Fibroblast of skin of abdomen (primary cell): ENCODE results near the gene VWCE.
"Not testable (repeated sequence)": the region's sequence is repeated elsewhere in the genome, so short reads cannot be mapped to it uniquely, and the experiment has no call there.

Source experiments
- DNase-seq: peaks from one replicate; pipeline ENCODE4 v3.0.0-alpha.2; 2013

Gene VWCE

GRCh38 chr11:61254403-61255025 is 40.6 kb downstream of the VWCE start:
- DNase-seq = peak; percentile 44

GRCh38 chr11:61252332-61252731 is 42.8 kb downstream of the VWCE start:
- DNase-seq = not testable (repeated sequence)

DNA sequence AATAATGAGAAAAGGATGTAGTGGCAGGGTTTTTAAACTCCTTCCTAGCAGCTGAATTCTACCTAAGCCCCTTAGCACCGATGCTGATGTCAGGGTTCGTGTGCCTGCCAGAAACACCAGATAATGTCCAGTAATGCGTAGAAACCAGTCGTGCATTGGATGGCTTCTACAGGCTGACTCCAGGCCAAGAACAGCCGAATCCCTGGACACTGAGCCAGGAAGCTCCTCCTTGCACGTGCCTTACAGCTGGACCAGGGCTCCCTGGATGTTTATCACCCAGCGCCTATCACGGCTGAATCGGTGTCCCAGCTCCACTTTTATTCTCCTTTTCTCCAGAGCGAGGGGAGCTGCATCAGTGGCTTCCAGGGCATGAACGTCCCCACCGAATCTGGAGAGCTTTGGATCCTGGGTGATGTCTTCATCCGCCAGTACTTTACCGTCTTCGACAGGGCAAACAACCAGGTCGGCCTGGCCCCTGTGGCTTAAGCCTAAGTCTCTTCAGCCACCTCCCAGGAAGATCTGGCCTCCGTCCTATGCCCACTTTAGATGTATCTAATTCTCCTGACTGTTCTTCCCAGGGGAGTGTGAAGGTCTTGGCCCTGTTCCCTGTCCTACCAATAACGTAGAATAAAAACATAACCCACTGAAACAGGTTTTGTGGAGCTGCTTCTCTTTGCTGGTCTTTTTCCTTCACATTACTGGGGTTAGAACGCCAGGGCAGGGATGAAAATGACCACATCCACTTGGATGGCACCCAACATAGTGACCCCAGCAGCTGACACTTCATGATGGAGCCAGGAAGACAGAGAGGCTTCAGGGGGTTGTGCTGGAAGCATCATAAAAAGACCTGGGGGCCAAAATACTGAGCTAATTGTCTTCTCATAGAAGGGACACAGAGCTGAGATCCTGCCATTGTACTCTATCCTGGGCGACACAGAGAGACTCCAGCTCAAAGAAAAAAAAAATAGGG is 44.0 kb downstream of the VWCE start:
- not testable (repeated sequence) for DNase-seq

DNA sequence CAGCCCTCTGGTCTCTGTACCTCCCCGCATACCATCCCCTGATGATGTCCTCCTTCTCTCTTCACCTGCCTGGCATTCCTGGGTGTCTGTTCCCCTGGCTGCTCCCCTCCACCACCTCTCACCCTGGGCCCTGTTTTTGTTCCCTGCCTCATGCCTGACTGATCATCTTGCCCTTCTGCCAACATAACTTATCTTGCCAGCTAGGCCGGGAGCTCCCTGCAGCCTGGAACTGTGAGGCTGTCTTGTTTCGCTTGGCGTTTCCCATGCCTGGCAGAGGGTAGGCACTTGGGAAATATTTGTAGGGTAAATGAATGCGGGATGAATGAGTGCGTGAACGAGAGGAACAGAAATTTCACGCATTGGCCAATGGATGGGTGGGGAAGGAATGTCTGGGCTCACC is 45.9 kb downstream of the VWCE start:
- DNase-seq = not testable (repeated sequence)

- not testable (repeated sequence) for DNase-seq
Observed at GRCh38 chr11:61248071-61248470, 47.0 kb downstream of the VWCE start.

- not testable (repeated sequence) for DNase-seq
Observed at GRCh38 chr11:61245284-61245964, 49.7 kb downstream of the VWCE start.

DNA sequence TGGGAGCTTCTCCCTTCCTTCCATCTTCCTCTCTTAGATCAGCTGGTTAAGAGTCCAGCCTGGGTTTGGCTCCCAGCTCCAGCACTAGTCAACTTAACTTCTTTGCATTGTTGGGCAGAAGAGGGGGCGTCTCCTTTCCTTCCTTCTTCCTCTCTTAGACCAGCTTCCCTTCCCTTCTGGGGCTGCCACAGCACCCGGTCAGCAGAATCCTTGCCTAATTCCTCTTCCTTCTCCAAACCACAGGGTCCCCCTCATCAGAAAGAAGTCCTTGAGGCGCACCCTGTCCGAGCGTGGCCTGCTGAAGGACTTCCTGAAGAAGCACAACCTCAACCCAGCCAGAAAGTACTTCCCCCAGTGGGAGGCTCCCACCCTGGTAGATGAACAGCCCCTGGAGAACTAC is 53.6 kb downstream of the VWCE start:
- DNase-seq = not testable (repeated sequence)

DNA sequence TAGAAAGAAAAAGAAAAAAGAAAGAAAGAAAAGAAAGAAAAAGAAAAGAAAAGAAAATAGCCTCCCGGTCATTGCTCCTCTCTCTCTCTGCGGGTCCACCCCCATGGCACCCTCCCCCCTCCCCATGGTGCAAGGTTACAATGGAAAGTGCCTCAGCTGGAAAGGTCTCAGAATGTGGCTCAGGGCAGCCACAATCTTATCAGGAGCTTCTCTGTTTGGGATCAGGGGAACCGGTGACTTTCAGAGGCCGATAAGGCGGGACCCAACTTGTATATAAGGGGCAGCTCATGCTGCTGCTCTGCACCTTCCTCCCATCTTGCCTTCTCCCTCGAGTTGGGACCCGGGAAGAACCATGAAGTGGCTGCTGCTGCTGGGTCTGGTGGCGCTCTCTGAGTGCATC is 54.2 kb downstream of the VWCE start, which contains the start of gene PGA5:
TSS of gene PGA5 (plus strand) at position 301 of the 400 bp plus-strand sequence. CDS start at position 353, 52 bp downstream.
- not testable (repeated sequence) for DNase-seq

DNA sequence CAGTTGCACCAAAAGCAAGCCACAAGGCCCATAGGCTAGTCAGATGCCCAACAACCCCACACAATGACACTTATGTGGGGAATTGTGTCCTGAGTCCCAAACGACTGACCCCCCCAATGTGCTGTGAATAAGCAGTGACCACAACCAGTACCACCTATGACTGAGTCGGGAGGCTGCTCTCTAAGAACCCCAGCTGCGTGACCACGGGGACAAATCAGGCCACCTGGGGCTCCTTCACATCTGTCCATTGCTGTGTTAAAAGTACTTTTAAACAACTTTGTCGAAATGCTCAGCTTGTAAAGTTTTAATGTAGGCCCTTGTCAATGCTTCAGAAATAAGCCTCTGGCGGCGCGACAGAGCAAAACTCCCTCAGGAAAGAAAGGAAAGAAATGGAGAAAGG is 54.8 kb downstream of the VWCE start:
- DNase-seq = not testable (repeated sequence)

GRCh38 chr11:61237130-61237529 is 58.0 kb downstream of the VWCE start:
- not testable (repeated sequence) for DNase-seq

GRCh38 chr11:61232548-61233145 is 62.5 kb downstream of the VWCE start:
- not testable (repeated sequence) for DNase-seq

- DNase-seq = not testable (repeated sequence)
Observed at GRCh38 chr11:61231585-61231984, 63.5 kb downstream of the VWCE start.

GRCh38 chr11:61231033-61231432 is 64.1 kb downstream of the VWCE start:
- not testable (repeated sequence) for DNase-seq

DNA sequence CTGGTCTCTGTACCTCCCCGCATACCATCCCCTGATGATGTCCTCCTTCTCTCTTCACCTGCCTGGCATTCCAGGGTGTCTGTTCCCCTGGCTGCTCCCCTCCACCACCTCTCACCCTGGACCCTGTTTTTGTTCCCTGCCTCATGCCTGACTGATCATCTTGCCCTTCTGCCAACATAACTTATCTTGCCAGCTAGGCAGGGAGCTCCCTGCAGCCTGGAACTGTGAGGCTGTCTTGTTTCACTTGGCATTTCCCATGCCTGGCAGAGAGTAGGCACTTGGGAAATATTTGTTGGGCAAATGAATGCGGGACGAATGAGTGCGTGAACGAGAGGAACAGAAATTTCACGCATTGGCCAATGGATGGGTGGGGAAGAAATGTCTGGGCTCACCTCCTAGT is 65.7 kb downstream of the VWCE start:
- not testable (repeated sequence) for DNase-seq

DNA sequence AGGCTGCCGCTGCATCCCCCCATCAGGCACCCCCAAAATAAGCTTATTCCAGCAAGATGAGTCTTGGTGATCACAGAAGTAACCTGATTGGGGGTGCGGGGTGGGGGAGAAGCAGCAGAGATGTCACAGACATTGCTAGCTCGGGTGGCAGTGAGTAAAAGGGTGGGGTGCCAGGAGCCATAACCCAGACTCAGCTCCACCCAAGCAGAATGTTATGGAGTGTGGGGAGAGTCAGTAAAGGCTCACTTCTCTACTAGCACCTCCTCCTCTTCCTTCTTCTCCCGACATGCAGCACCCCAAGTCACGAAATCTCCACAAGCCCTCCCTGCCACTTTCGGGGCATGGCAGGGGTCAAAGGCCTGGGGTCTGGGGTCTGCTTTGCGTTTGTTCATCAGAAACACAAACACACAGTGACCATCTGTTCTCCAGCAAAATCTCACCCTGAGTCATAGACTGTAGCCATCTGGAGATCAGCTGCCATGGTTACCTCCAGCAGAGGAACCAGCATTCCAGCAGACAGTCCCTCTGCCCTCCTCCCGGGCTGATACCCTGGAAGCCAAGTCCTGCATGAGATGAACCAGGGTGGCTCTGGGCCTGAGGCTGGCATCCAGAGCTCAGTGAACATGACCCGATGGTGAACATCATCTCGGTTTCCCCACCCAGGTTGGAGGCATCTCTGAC is 68.5 kb downstream of the VWCE start:
- not testable (repeated sequence) for DNase-seq

- not testable (repeated sequence) for DNase-seq
Observed at GRCh38 chr11:61222692-61223091, 72.4 kb downstream of the VWCE start.

DNA sequence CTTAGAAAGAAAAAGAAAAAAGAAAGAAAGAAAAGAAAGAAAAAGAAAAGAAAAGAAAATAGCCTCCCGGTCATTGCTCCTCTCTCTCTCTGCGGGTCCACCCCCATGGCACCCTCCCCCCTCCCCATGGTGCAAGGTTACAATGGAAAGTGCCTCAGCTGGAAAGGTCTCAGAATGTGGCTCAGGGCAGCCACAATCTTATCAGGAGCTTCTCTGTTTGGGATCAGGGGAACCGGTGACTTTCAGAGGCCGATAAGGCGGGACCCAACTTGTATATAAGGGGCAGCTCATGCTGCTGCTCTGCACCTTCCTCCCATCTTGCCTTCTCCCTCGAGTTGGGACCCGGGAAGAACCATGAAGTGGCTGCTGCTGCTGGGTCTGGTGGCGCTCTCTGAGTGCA is 73.1 kb downstream of the VWCE start, which contains the start of gene PGA4:
TSS of gene PGA4 (plus strand) at position 301 of the 400 bp plus-strand sequence. CDS start at position 355, 54 bp downstream.
- DNase-seq = not testable (repeated sequence)

DNA sequence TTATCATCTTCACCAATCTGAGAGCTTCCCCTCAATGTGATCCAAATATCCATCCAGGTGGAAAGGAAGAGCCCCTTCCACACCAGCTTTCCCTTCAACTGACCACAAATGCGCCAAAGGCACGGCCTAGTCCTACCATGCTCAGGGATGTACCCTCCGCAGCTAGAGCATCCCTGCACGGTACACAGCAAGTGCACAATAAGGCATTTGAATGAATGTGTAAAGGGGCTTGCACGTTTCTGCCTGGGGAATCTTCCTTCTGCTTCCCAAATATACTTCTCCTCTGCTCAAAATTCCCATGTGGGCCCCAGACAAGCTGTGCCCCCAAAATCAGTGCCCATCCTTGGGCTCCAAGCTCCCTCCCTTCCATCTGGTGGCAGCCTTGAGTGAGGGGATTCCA is 76.1 kb downstream of the VWCE start:
- not testable (repeated sequence) for DNase-seq

DNA sequence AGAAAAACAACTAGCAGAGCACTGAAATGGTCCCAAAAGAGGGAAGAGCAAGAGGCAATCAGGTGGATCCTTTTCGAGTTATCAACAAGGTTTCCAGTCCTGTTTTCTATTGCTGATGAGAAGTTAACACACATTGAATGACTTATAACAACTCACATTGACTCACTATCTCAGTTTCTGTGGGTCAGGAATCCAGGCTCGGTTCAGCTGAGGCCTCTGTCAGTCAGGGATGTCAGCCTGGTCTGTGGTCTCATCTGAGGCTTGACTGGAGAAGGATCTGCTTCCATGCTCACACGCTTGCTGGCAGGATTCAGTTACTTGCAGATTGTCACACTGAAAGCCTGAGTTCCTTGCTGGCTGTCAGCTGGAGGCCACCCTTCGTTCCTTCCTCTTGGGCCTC is 76.8 kb downstream of the VWCE start:
- DNase-seq = not testable (repeated sequence)

GRCh38 chr11:61213711-61214324 is 81.3 kb downstream of the VWCE start:
- DNase-seq = not testable (repeated sequence)

GRCh38 chr11:61212202-61212601 is 82.9 kb downstream of the VWCE start:
- not testable (repeated sequence) for DNase-seq
